OCI-LY7 (cell line): ENCODE measurements around the gene GPR137C. TPM values are rescaled to one million over a fixed set of nuclear protein-coding genes. Genes with fewer than 3 reads are reported as not detected.

Experiments
- Bru-seq: library from RNA; stranded (reverse); fragments of 400-500 nt; gene quantifications from one replicate; lab custom pipeline; 2021; lab: Mats Ljungman, UMichigan
- BruChase-seq, 2 experiments: library from RNA; stranded (reverse); fragments of 400-500 nt; gene quantifications; one replicate each; lab custom pipeline; 2021; lab: Mats Ljungman, UMichigan
- BruUV-seq: library from RNA; stranded (reverse); fragments of 400-500 nt; replicated peaks from 2 replicates; lab custom pipeline; 2021; lab: Mats Ljungman, UMichigan
- CTCF ChIA-PET: fragments of 300-600 bp; sonication (Branson Sonifier 250); formaldehyde crosslinking; loops from one replicate; lab custom pipeline; 2022; ENCODE audit warnings: antibody characterized with exemption; ENCODE audit not compliant: unreplicated experiment; lab: Charles Lee
- POLR2A ChIA-PET: fragments of 300-600 bp; sonication (Branson Sonifier 250); formaldehyde crosslinking; loops from one replicate; lab custom pipeline; 2022; ENCODE audit warnings: antibody characterized with exemption; lab: Charles Lee
- DNase-seq: peaks from one replicate; pipeline ENCODE4 v3.0.0-alpha.2; 2015; ENCODE audit warnings: low spot score
- H2AFZ ChIP-seq: fragments of 200-600 bp; sonication (generic), shearing (Covaris generic); 2 replicates; pipeline ENCODE4 v1.6.1; 2014; ENCODE audit warnings: mild to moderate bottlenecking, antibody characterized with exemption, low read length, moderate library complexity
- H3K27ac ChIP-seq: fragments of 200-600 bp; sonication (generic); 2 replicates; pipeline ENCODE4 v1.5.1; 2014; ENCODE audit warnings: mixed run types, low read depth, mild to moderate bottlenecking, moderate library complexity, low read length, inconsistent platforms; ENCODE audit not compliant: poor library complexity, severe bottlenecking
- H3K36me3 ChIP-seq: fragments of 200-600 bp; sonication (generic); 2 replicates; pipeline ENCODE4 v1.6.1; 2014; ENCODE audit warnings: mild to moderate bottlenecking, antibody characterized with exemption, low read length, moderate library complexity, mixed read lengths; ENCODE audit not compliant: insufficient read depth
- H3K4me1 ChIP-seq: fragments of 200-600 bp; sonication (generic); 2 replicates; pipeline ENCODE4 v1.5.1; 2014; ENCODE audit warnings: mild to moderate bottlenecking, low read length; ENCODE audit not compliant: insufficient read depth, poor library complexity, severe bottlenecking
- H3K4me2 ChIP-seq: fragments of 200-600 bp; sonication (generic); 2 replicates; pipeline ENCODE4 v1.6.1; 2014; ENCODE audit warnings: mild to moderate bottlenecking, low read length
- H3K4me3 ChIP-seq: fragments of 200-600 bp; sonication (generic); 2 replicates; pipeline ENCODE4 v1.5.1; 2014; ENCODE audit warnings: mild to moderate bottlenecking, low read depth, low read length; ENCODE audit not compliant: poor library complexity, severe bottlenecking
- H3K79me2 ChIP-seq: fragments of 200-600 bp; sonication (generic); 2 replicates; pipeline ENCODE4 v1.6.1; 2016; ENCODE audit warnings: low read depth, mild to moderate bottlenecking, low read length, moderate library complexity, mixed read lengths; ENCODE audit not compliant: insufficient read depth
- H3K9me2 ChIP-seq: fragments of 200-600 bp; sonication (generic); 2 replicates; pipeline ENCODE4 v1.6.1; 2016; ENCODE audit warnings: mild to moderate bottlenecking, low read length, mixed read lengths; ENCODE audit not compliant: insufficient read depth
- H3K9me3 ChIP-seq: fragments of 200-600 bp; sonication (generic); 2 replicates; pipeline ENCODE4 v1.6.1; 2014; ENCODE audit warnings: mild to moderate bottlenecking, mixed run types, low read length, mixed read lengths
- H4K20me1 ChIP-seq: fragments of 200-600 bp; sonication (generic); 2 replicates; pipeline ENCODE4 v1.6.1; 2014; ENCODE audit warnings: mild to moderate bottlenecking, antibody characterized with exemption, low read length, moderate library complexity, mixed read lengths; ENCODE audit not compliant: insufficient read depth
- CTCF ChIP-seq: fragments of 200-600 bp; sonication (generic); conservative IDR thresholded peaks from 2 replicates; pipeline ENCODE4 v1.5.1; 2014; ENCODE audit warnings: mild to moderate bottlenecking, antibody characterized with exemption, low read length, moderate library complexity, mixed read lengths
- EZH2phosphoT487 ChIP-seq: fragments of 200-600 bp; sonication (generic); IDR thresholded peaks from 2 replicates; pipeline ENCODE4 v1.6.1; 2018; ENCODE audit warnings: low read depth, borderline replicate concordance, mild to moderate bottlenecking, mixed run types, antibody characterized with exemption, low read length, moderate library complexity, mixed read lengths
- intact Hi-C: fragments of 100-400 bp; cut with micrococcal nuclease; formaldehyde crosslinking; loops from one replicate; pipeline ENCODE4 v1.10.0; 2022; ENCODE audit not compliant: unreplicated experiment
- long read RNA-seq: library from polyadenylated mRNA; stranded (forward); transcript quantifications from one replicate; pipeline ENCODE4 v2.0.0, GENCODE V29; 2022
- total RNA-seq, 2 experiments: library from RNA; depleted of rRNA in 1 of 2; stranded (reverse); fragments of >200 nt in 1 of 2; shearing (Covaris generic) in 1 of 2; gene quantifications; 2 replicates each; pipeline ENCODE4 v1.2.3, GENCODE V29; 2014 to 2022

GPR137C gene
- 1.1 TPM in 2 replicates for total RNA-seq (2014; rRNA removed; shearing (Covaris generic))
- 3.2 and 3.9 TPM in 2 replicates for total RNA-seq (2022)
- percentile 50 among the genes with signal in this experiment for Bru-seq, nascent RNA
- percentile 52 among the genes with signal in this experiment for BruChase-seq, experiment 1, labeled RNA remaining after a 6-hour chase
- percentile 53 among the genes with signal in this experiment for BruChase-seq, experiment 2, labeled RNA remaining after a 2-hour chase
- long read RNA-seq, partial matches to known transcripts = 0 of 14 reads
- long read RNA-seq, other reads (novel, unspliced or antisense) = 13 of 14 reads

- CTCF ChIA-PET = interaction anchor here (1.1 kb wide), 1 partner anchor 190 kb away, joined by 5 read pairs; no protein-coding TSS in a partner anchor
These were observed at the start of gene GPR137C, which contains the start of gene TXNDC16 for GRCh38 chr14:52552063-52552988. TSS of gene GPR137C (plus strand) at chr14:52552836. CDS start at chr14:52553148, 312 bp downstream. TSS of gene TXNDC16 (minus strand) at chr14:52552505. CDS start at chr14:52543557, 8,948 bp downstream.

GRCh38 chr14:52513249-52513648 lies 39.4 kb upstream of the GPR137C start:
- TF ChIP-seq EZH2phosphoT487 = no peak
- no peak for TF ChIP-seq CTCF
- Histone ChIP-seq H4K20me1 (no peaks in the 10 kb centered on the region), H3K79me2 (no peaks in the 10 kb centered on the region), H3K27ac (no peak overlapping the region), H3K4me1 (no peaks in the 10 kb centered on the region), H3K4me3 (no peak overlapping the region), H3K9me3 (no peaks in the 10 kb centered on the region), H3K9me2 (0 out of 2 replicates have a peak, but pooled peaks cover 3% of the 10 kb centered on the region), H3K36me3 (peaks cover 64% of the 10 kb centered on the region), H2AFZ (no peak overlapping the region), H3K4me2 (no peak overlapping the region)
- intact Hi-C loops = no loop called here
- no TSS peak for BruUV-seq
- no peak for DNase-seq
- ChIA-PET POLR2A (no interaction called here), CTCF (no interaction called here)

More at GRCh38 chr14:52552063-52552988, at the start of gene GPR137C, which contains the start of gene TXNDC16:
- POLR2A ChIA-PET = interaction anchor here (0.5 to 1.9 kb wide), 13 partner anchors 9 to 1732 kb away, joined by 3 to 23 read pairs (median 3); partner anchors contain the start of gene TMX1
- no peaks in the 10 kb centered on the region for H3K9me2 ChIP-seq
- H3K27ac ChIP-seq = peak within 1 kb of the TSS; percentile 84
- intact Hi-C loops = loop anchor here (2.0 to 5.0 kb wide), 6 partner anchors 142 to 1310 kb away; partner anchors contain the start of genes ERO1A, GNPNAT1, PSMC6 and STYX
- H4K20me1 ChIP-seq = 0 out of 2 replicates have a peak, but pooled peaks cover 6% of the 10 kb centered on the region
- no peak for TF ChIP-seq EZH2phosphoT487
- TF ChIP-seq CTCF = no peak
- H3K4me3 ChIP-seq = peak within 1 kb of the TSS; percentile 99
- H2AFZ ChIP-seq = peak within 1 kb of the TSS; percentile 63
- H3K4me1 ChIP-seq = peaks cover 41% of the 10 kb centered on the region
- H3K79me2 ChIP-seq = peaks cover 48% of the 10 kb centered on the region
- H3K4me2 ChIP-seq = peak within 1 kb of the TSS; percentile 95
- DNase-seq = peak; percentile 100
- BruUV-seq = TSS peak; percentile 70
- no peaks in the 10 kb centered on the region; the same call in 1 of the 2 replicates for H3K9me3 ChIP-seq
- peaks cover 20% of the 10 kb centered on the region for H3K36me3 ChIP-seq
